GM19463 (cell line): ENCODE data around the gene MCTP1.
"Not testable (repeated sequence)": the region's sequence is repeated elsewhere in the genome, so short reads cannot be mapped to it uniquely, and the experiment has no call there.

Experiments
- ATAC-seq: cut with Tn5 transposase; IDR thresholded peaks from one replicate; pipeline ENCODE4 v1.9.1; 2021; ENCODE audit warnings: mild to moderate bottlenecking, moderate library complexity; ENCODE audit not compliant: unreplicated experiment

The MCTP1 gene

DNA sequence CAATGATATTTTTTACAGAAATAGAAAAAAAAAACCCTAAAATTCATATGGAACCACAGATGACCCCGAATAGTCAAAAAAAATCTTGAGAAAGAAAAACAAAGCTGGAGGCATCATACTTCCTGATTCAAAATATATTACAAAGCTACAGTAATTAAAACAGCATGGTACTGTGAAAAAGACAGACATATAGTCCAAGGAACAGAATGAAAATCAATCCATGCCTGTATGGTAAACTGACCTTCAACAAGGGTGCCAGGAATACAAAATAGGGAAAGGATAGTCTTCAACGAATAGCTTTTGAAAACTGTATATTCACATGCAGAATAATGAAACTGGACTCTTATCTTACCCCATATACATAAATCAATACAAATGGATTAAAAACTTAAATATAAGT, 307.5 kb downstream of the MCTP1 start:
- ATAC-seq, result no peak

DNA sequence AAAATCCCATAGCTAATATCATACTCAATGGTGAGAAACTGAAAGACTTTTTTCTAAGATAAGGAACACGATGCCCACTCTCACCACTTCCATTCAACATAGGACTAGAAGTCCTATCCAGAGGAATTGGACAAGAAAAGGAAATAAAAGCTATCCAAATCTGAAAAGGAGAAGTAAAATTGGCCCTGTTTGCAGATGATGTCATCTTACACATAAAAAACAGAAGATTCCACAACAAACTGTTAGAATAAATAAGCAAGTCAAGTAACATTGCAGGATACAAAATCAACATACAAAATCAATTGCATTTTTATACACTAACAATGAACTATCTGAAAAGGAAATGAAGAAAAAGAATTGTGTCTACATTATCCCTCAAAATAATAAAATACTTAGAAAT, 308.0 kb downstream of the MCTP1 start:
- no peak for ATAC-seq

DNA sequence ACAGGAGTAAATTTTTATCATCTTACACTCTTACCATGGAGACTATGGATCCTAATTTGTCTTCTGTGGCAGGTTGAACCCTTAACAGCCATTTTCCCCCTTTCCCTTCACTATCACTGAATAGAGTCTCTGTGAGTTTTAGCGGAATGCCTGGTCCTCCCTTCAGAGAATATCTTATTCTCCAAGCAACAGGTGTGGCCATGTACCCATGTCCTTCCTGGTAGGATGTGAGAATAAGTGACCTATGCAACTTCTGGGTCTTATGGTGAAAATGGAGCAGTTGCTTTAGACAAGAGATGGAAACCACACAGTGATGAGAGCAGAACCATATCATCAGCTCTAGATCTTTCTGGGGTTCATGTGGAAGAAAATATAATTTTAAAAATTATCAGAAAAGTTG, 312.6 kb downstream of the MCTP1 start:
- no peak for ATAC-seq

DNA sequence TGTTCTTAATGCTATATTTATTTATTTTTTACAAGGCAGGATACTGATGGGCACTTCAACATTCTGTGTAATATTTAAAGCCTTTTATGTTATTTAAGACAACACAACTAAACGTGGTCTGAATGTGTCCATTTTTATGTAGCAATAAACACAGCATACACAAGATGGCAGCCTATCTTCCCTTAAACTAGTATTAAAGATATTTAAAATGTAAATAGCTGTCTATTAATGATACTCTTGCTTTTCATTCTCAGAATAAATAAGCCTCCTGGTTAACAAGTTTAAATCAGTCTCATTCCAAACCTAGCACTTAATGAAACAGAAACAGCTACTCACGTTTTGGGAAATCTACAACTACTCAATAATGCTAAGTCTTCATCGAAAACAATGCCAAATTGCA, 315.7 kb downstream of the MCTP1 start:
- ATAC-seq, result peak; percentile 58

DNA sequence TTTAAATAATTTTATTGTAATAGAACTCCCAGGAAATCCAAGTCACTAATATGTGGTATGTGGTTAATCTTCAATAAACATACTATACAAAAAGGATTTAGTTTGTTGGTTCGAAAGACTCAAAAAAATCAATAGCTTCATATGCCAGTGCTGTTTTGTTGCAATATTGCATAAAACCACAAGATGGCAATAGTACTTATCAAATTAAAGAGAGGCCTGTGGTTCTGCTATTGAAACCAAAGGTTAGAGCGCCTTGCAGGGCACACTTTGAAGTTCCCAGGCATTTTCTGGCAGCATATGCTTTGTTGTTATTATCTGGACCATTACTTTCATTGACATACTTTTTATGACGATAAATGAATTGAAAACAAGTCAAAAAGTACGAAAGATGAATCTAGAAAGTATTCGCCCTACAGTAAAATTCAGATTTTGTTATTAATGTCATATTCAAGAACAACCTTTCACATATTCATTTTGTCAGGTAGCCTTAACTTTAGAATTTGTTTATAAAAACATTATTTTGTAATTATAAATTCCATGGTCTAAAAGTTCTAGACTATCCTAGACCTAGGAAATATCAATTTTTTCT, 316.3 kb downstream of the MCTP1 start:
- peak; percentile 50 for ATAC-seq

DNA sequence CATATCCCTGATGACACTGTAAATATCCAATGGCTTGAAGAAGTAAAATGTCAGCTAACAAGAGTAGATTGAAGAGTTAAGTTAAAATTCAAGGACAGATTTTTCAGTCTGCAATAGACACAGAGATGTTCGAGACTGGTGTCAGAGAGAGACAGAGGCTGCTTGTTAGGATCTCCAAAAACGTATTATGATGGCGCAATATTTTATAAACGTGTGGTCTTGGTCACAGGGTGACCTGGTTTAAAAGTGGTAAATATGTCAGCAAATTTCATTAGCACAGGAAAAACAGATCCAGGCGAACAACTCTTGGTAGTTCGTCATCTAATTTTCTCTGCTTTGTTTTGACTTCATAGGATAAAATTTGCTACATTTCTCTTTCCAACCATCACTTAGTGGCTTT, 317.4 kb downstream of the MCTP1 start:
- no peak for ATAC-seq

DNA sequence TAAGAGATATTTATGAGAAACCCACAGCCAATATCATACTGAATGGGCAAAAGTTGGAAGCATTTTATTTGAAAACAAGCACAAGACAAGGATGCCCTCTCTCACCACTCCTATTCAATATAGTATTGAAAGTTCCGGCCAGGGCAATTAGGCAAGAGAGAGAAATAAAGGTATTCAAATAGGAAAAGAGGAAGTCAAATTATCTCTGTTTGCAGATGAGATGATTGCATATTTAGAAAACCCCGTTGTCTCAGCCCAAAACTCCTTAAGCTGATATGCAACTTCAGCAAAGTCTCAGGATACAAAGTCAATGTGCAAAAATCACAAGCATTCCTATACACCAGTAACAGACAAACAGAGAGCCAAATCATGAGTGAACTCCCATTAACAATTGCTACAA, 325.6 kb downstream of the MCTP1 start:
- not testable (repeated sequence) for ATAC-seq

DNA sequence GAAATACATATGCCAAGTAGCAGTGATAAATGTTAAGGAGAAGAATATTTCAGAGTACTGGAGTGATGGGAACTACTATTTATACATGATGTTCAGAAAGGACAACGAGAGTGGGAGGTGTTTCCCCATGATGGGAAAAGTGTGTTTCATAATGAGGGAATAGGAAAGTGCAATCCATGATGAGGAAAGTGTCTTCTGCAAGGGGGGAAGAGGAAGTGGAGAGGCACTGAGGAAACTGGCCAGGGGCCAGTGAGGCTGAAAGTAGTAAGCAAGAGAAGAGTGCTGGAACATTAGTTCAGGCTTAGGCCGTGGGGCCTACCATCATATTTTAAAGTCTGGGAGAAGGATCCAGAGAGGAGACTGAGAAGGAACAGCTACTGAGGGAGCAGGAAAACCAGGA, 339.2 kb downstream of the MCTP1 start:
- no peak for ATAC-seq

DNA sequence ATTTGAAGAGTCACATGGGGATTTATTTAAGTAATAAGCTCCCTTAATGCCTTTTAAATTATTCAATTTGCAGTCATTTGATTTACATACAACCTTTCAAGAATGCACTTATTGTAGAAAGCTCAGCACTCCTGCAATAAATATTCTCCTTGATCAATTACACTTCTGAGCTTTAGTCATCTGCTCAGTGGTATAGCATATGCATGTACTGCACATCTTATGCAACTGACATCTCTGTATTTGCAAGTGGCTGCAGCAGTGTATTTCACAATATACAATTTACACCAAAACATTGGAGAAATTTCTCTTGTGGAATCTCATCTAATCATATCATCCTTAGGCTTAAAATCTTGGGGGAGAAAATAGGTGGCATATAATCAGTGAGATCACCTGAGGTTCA, 340.7 kb downstream of the MCTP1 start:
- no peak for ATAC-seq

DNA sequence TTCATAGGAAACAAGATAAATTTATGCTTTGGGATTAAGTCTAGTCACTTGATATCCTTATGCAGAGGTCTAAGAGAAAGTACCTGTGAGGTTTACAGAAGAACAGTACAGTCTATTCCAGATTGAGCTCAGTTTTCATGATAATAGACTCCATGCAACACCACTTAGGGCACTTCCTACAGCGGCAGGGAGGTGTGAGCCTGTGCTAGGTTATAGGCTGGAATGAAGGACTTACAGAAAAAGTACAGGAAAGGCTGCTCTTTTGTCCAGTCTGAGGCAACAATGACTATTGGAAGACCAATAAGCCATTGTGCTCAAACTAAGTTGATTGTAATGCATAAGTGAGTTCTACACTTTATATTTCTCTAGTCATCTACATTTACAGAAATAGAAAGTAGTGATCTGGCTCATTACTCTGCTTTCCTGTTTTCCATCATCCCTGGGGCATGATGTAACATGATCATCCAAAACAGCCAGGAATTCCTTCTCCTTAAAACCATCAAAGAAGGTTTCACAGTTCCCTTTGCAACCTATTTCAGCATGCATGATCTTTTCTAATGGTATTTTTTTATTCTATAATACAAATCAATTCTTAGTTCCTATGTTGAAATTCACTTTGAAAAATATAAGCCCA, 343.7 kb downstream of the MCTP1 start:
- ATAC-seq, result no peak

DNA sequence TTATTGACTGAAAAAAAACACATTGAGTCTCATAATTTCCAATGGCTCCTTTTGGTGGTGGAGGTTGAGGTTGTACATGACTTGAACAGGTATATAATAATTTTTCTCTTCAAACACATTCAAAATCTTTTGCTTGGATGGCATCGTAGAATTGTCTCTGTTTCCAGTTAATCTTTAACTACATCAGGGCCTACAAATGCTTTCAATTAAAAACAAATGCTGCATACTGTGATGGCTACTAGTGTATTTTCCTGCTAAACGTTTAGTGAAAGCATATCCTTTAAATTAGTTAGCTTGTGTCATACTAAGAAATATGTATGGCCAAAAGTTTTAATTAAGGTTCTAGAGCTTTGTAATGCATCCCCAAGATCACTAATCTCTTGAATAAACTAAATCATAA, 352.6 kb downstream of the MCTP1 start:
- ATAC-seq, result no peak

DNA sequence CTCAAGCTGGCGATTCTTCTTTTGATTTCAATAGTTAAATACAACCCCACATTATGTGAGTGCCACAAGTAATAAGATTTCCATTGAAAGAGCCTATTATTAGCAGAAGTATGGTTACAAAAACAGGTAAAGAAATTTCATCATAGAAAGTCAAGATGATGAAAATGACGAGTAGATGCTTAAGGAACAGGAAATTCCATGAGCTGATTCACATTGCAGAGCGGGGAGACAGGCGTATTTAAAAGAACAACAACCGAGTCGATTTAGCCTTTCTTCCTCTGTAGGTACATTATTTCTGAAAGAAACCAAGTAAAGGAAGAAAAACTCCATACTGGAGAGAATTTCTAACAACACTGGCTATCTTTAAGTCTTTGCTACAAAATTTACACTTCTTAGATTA, 356.0 kb downstream of the MCTP1 start:
- no peak for ATAC-seq

DNA sequence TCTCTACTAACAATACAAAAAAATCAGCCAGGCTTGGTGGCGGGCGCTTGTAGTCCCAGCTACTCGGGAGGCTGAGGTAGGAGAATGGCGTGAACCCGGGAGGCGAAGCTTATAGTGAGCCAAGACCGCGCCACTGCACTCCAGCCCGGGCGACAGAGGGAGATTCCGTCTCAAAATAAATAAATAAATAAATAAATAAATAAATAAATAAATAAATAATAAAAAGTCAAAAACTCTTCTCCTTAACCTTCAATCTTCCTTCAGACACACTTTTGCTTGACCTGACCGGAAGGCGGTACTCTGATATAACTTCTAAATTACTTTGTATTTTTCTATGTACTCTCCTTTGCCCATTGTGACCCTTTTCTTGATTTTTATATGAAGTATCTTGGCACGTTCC, 364.3 kb downstream of the MCTP1 start:
- no peak for ATAC-seq

DNA sequence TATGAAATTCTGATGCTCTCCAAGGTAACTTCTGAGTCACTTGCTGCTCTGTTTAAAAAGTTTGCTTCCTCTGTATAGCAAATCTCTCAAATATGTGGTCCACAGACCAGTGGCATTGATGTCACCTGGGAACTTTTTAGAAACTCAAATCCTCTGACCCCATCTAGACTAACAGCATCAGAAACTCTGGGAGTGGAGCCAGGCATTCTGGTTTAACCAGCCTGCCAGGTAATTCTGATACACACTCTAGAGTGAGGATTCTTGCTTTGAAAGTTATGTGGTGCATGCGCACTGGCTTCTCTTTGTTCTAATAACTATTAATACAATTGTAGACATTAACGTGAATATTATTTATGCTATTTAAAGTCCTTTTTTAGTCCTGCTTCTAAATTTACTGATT, 368.3 kb downstream of the MCTP1 start:
- no peak for ATAC-seq

DNA sequence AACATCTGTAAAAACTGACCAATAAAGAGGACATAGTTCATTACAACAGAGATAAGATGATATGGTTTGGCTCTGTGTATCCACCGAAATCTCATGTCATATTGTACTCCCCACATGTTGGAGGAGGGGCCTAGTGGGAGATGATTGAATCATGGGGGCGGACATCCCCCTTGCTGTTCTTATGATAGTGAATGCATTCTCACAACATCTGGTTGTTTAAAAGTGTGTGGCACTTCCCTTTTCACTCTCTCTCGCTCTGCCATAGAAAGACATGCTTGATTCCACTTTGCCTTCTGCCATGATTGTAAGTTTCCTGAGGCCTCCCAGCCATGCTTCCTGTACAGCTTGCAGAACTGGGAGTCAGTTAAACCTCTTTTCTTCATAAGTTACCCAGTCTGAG, 373.6 kb downstream of the MCTP1 start:
- ATAC-seq, result no peak

DNA sequence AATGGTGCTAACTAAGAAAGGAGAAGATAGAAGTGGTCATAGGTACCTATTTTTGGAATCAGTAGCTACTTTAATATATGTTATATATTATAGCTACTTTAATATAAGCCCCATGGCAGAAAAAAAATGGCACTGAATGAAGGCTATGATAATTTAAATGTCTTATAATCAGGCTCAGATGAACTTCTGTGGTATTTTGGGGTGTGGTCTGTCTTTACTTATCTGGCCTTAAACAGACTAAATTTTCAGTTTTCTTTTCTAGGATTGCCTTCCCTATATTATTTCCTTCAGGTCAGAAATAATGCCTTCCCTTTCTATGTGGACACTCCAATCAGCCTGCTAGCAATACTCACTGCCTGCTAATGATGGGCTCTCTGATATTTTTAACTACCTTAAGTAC, 374.2 kb downstream of the MCTP1 start:
- ATAC-seq, result no peak

DNA sequence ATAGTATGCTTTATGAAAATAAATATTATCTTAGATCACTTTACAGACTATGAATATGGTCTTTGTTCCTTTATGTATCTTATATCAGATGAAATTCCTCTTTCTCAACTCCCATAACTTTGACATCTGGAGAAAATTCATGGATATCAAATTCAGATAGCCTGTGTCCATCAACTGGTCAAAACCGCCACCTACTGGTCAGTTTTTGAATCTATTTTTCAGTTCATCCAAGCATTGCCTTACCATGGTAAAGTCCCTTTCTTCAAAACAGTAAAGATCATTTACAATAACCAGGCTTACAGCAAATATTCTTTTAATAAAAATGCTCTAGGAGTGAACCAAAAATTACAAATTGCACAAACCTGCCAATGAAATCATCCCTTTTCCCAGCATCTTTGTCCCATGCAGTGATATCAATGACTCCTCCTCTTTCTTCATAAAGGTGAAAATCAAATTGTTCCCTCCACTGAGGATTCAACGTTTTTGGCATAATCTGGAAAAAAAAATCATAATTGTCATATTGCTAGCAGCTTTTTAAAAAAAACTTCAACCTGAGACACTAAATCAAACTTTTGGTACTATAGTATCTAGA, 375.9 kb downstream of the MCTP1 start:
- ATAC-seq, result no peak

DNA sequence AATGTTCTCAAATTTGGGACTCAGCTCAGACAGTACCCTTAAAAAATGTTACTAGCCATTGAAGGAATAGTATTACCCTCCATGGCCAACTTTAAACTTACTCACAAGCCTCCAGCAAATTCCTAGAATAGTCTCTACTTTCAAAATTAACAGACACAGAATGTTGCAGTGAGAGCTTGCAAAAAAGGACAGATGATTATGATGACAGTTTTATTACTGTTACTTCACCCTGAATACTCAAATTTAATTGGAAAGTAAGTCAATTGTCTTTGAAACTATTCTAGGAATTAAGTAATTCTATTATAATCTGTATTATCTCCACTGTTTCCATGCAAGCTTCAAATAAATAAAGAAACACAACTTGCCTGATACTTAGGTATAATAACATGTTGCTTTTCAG, 378.1 kb downstream of the MCTP1 start:
- no peak for ATAC-seq

DNA sequence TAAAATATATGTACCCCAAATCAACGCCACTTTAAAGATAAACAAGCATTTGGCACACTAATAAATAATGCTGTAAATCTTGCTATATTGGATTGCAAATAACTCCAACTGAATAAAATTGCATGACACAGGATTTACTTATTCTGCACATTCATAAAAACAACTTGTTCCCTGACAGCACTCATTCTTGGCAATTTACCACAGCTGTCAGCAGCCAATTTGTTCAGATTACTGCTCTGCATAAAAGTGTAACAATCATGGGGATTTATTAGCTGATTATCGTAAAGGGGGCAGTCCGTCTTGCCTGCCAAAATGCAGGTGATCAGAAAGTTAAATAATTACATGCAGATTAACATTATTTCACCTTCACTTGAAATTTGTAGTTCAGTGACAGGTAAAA, 381.2 kb downstream of the MCTP1 start:
- ATAC-seq, result no peak

DNA sequence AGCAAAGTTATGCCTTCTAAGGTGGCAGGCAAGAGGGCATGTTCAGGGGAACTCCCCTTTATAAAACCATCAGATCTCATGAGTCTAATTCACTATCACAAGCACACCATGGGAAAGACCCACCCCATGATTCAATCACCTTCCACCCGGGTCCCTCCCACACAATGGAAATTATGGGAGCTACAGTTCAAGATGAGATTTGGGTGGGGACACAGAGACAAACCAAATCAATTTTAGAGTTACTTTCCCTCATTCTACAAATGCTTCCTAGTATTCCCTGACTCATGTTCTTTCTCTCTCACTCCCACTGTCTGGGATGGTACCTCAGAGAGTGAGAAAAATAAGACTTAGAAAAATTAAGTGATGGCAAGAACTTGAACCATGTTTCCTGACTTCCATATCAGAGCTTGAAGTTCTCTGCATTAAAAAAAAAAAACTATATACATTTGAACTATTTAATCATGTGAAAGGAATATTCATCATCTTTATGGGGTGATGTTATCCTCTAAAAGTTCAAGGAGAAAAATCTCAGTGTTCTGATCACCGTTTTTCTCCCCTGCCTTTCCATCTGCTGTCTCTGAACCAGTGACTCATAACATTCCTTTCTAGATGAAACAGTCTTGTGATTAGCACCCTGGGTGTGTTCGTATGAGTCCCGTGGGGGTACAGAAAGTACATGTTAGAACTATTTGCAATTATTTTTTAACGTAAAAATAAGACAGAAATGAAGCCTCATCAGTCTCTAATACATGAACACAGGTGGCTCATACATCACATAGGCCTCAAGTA, 383.5 kb downstream of the MCTP1 start:
- ATAC-seq, result peak; percentile 93

DNA sequence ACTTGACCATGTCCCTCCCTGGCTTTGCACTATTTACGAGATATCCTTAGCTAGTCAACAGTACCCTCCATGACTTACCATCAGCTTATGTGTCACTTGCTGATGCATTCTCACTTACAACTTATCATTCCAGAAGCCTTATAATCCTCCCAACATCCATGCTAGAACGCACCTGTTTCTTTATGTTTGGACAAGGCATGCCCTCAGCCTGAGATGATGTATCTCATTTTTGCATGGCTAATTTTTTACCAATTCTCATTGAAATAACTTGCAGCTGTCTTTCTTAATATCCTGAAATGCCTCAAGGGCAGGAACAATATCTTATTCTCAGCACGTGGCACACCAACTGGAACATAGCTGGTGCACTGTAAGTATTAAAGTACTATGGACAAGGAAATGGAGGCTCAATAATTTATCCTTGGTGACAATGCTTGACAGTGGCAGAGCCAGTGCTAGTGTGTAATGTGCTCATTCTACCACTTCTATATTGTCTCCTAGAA, 384.8 kb downstream of the MCTP1 start:
- no peak for ATAC-seq
